ENCODE measurements around the gene CFAP97. TPM values are rescaled to one million over a fixed set of nuclear protein-coding genes. Genes with fewer than 3 reads are reported as not detected.

Gene CFAP97
- total RNA-seq, 2 donors from 2014 or later = 17.1 to 19.5 TPM

DNA sequence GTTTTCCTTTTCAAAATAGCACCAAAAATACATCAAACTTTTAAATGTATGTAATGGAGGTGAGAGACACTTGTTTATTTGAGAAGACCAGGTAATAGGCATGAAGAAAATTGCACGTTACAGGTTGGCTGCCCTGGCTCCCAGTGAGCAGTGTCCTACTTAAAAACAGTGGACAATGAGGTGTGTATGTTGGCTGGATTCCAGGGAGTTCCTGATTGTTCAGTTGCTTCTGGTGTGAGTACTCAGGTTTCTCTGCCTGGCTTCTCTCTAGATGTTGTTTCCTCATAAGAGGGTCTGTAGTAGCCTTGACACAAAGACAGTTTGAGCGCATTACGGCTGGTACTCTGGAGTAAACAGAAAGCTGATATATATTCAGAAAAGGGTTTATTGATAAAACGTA, 35.0 kb upstream of the CFAP97 start:
- intact Hi-C loops (cut with DNase I) = no loop called here
- no peak for ATAC-seq
- peaks cover 9% of the 10 kb centered on the region for H3K4me1 ChIP-seq
- no peak overlapping the region for H3K27ac ChIP-seq
- 81 to 95% methylated on average over 4 of the region's 4 CpGs for WGBS, 2 donors
- H3K9me3 ChIP-seq = no peaks in the 10 kb centered on the region
- TF ChIP-seq POLR2A (IDR thresholded peaks at IDR 0.05) (no peak), CTCF (IDR thresholded peaks at IDR 0.05) (no peak)
- H3K36me3 ChIP-seq (replicated peaks in 1 of 2; ENCODE audit: insufficient read depth in 1 of 2, low read depth in 2 of 2) = no peaks in the 10 kb centered on the region
- DNase-seq = no peak
- no peak overlapping the region for H3K4me3 ChIP-seq
- H3K27me3 ChIP-seq = no peaks in the 10 kb centered on the region

DNA sequence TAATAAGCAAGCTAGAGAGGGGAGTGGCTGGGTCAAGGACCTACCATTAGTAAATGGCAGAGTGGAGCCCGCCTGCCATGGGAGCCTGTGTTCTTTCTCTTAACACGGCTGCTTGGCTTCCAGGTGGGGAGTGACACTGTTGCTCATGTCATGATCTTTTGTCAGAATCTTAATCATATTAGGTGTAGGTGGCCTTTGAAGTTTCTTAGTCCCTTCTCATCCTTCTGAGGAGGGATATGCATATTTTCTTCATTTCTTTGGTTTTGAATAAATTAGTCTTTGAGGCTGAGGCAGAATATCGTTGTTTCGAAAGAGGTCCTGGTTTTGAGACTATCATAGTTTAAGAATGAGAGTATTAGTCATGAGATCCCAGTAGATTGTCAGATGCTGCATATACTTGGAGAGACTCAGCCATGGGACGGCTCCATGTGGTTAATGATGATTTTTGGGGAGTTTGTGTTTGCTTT, 34.4 kb upstream of the CFAP97 start:
- no peak overlapping the region for H3K27ac ChIP-seq
- no peaks in the 10 kb centered on the region for H3K9me3 ChIP-seq
- H3K4me3 ChIP-seq = no peak overlapping the region
- no peaks in the 10 kb centered on the region for H3K27me3 ChIP-seq
- peaks cover 9% of the 10 kb centered on the region for H3K4me1 ChIP-seq
- intact Hi-C loops (cut with DNase I) = no loop called here
- DNase-seq = no peak
- 93 to 97% methylated on average over 5 of the region's 5 CpGs for WGBS, 2 donors
- H3K36me3 ChIP-seq (replicated peaks in 1 of 2; ENCODE audit: insufficient read depth in 1 of 2, low read depth in 2 of 2) = no peaks in the 10 kb centered on the region
- TF ChIP-seq CTCF (IDR thresholded peaks at IDR 0.05) = no peak
- no peak for TF ChIP-seq POLR2A (IDR thresholded peaks at IDR 0.05)
- no peak for ATAC-seq

DNA sequence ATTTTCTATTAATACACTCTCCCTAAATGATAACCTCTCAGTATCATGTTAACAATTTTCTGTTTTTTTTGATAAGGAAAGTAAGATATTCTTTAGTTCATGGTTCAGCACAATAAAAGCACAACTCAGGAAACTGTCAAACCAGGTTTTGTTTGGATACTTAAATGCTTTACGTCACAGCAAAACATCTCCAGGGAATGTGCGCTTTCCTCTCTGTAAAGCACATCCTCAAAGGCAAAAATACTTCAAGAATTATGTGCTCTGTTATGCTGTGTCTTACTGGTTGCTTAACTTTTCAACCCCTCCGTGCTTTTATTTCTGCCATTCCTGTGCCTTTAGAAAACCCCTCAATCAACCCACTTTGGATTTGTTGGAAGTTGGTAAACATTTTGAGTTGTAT, 33.4 kb upstream of the CFAP97 start:
- H3K36me3 ChIP-seq (replicated peaks in 1 of 2; ENCODE audit: insufficient read depth in 1 of 2, low read depth in 2 of 2) = no peaks in the 10 kb centered on the region
- DNase-seq (no peak), ATAC-seq (no peak)
- no peaks in the 10 kb centered on the region for H3K27me3 ChIP-seq
- H3K27ac ChIP-seq = no peak overlapping the region
- intact Hi-C loops (cut with DNase I) = no loop called here
- 65 to 81% methylated on average over 3 of the region's 3 CpGs for WGBS, 2 donors
- TF ChIP-seq CTCF (IDR thresholded peaks at IDR 0.05) = no peak
- TF ChIP-seq POLR2A (IDR thresholded peaks at IDR 0.05) = no peak
- H3K4me1 ChIP-seq = peaks cover 9% of the 10 kb centered on the region
- H3K4me3 ChIP-seq = no peak overlapping the region
- H3K9me3 ChIP-seq = no peaks in the 10 kb centered on the region

DNA sequence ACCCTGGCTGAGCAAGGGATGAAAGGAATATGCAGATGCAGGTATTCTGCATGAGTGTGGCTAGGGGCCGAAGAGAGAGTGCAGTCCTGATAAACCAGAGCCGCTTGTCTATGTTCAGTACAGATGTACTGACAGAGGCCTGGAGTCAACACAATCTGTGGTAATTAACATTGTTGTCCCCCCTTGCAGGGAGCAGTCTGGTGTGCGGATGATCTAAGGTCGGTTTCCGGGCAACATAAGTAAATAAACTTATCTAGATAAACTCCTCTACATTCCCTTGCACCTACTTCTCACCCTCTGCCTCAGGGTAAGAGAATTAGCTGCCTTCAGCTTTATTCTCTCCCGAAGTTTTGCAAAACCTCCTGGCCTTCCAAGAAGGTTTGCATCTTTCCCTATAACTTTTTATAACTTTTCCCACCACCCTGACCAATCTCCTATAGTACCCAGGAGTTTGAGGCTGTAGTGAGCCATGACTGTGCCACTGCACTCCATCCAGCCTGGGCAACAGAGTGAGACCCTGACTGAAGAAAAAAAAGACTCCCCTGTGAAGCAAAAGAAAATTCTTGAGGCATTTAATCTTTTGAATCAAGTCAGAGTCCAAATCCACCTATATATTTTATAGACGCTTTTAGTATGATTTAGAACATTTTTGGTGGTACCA, 32.2 kb upstream of the CFAP97 start:
- peaks cover 9% of the 10 kb centered on the region for H3K4me1 ChIP-seq
- TF ChIP-seq POLR2A (IDR thresholded peaks at IDR 0.05) (no peak), CTCF (IDR thresholded peaks at IDR 0.05) (no peak)
- H3K4me3 ChIP-seq = no peak overlapping the region
- H3K36me3 ChIP-seq (replicated peaks in 1 of 2; ENCODE audit: insufficient read depth in 1 of 2, low read depth in 2 of 2) = no peaks in the 10 kb centered on the region
- peak in 2 of 4 donors; percentile 38 to 55 for DNase-seq
- WGBS, 2 donors = 41 to 43% methylated on average over 7 of the region's 7 CpGs
- H3K27me3 ChIP-seq = no peaks in the 10 kb centered on the region
- H3K27ac ChIP-seq = no peak overlapping the region
- intact Hi-C loops (cut with DNase I) = no loop called here
- no peaks in the 10 kb centered on the region for H3K9me3 ChIP-seq
- ATAC-seq = peak; percentile 81

Data from body of pancreas (tissue), 4 donors.